Stomach smooth muscle (tissue), 2 donors: Measurements from ENCODE around the gene SRSF2.
"Not testable (repeated sequence)": the region's sequence is repeated elsewhere in the genome, so short reads cannot be mapped to it uniquely, and the experiment has no call there.

Experiments
- H3K27ac ChIP-seq: one replicate; pipeline ENCODE4 v1.7.0; 2013; ENCODE audit warnings: mild to moderate bottlenecking, low read length, inconsistent platforms
- H3K27me3 ChIP-seq, 2 donors: one replicate each; pipeline ENCODE4 v1.7.0; 2013; ENCODE audit warnings: low read length in 2 of 2; ENCODE audit not compliant: insufficient read depth in 2 of 2, control insufficient read depth in 1 of 2
- H3K36me3 ChIP-seq, 2 donors: one replicate each; pipeline ENCODE4 v1.7.0; 2013; ENCODE audit warnings: low read length in 2 of 2; ENCODE audit not compliant: control insufficient read depth in 2 of 2, insufficient read depth in 2 of 2
- H3K4me1 ChIP-seq: one replicate; pipeline ENCODE4 v1.7.0; 2013; ENCODE audit warnings: low read length; ENCODE audit not compliant: control insufficient read depth, insufficient read depth
- H3K4me3 ChIP-seq, 2 donors: one replicate each; pipeline ENCODE4 v1.7.0; 2013; ENCODE audit warnings: low read length in 2 of 2
- H3K9ac ChIP-seq, 2 donors: one replicate each; pipeline ENCODE4 v1.7.0; 2013; ENCODE audit warnings: low read length in 2 of 2, mild to moderate bottlenecking in 1 of 2
- H3K9me3 ChIP-seq, 2 donors: one replicate each; pipeline ENCODE4 v1.7.0; 2013; ENCODE audit warnings: low read length in 2 of 2; ENCODE audit not compliant: control insufficient read depth in 2 of 2
- donor health status: healthy.
- donor health status: Pancreatic carcinoma.

The SRSF2 gene

GRCh38 chr17:76710863-76711611 is 26.1 kb downstream of the SRSF2 start, which contains the start of gene MXRA7:
MXRA7 (minus strand) TSS chr17:76710965; CDS start chr17:76710946, 19 bp downstream.
- Histone ChIP-seq H3K9ac (peak within 1 kb of the TSS; percentile 92 to 98), H3K27me3 (no peaks in the 10 kb centered on the region), H3K27ac (peak within 1 kb of the TSS; percentile 99), H3K9me3 (no peaks in the 10 kb centered on the region), H3K36me3 (peaks cover 21 to 26% of the 10 kb centered on the region in 2 donors), H3K4me1 (peaks cover 69% of the 10 kb centered on the region), H3K4me3 (peak within 1 kb of the TSS; percentile 84)

GRCh38 chr17:76709951-76710862 is 26.9 kb downstream of the SRSF2 start:
- peak overlapping the region; percentile 92 to 98 for H3K9ac ChIP-seq
- peak overlapping the region; percentile 84 for H3K4me3 ChIP-seq
- H3K27ac ChIP-seq, result peak overlapping the region; percentile 99
- H3K9me3 ChIP-seq, H3K27me3 ChIP-seq: not testable (repeated sequence)
- H3K4me1 ChIP-seq, result peaks cover 70% of the 10 kb centered on the region
- peaks cover 14 to 18% of the 10 kb centered on the region in 2 donors for H3K36me3 ChIP-seq

- no peaks in the 10 kb centered on the region for H3K27me3 ChIP-seq
These were observed 27.8 kb downstream of the SRSF2 start for GRCh38 chr17:76709077-76709950.

GRCh38 chr17:76707985-76708807 is 28.9 kb downstream of the SRSF2 start:
- H3K27ac ChIP-seq, result peak overlapping the region; percentile 99
- H3K9ac ChIP-seq, result peak overlapping the region; percentile 86 to 92
- peak overlapping the region; percentile 45 to 84 for H3K4me3 ChIP-seq
- H3K9me3 ChIP-seq, result no peaks in the 10 kb centered on the region
- H3K27me3 ChIP-seq, result no peaks in the 10 kb centered on the region
- peaks cover 70% of the 10 kb centered on the region for H3K4me1 ChIP-seq
- H3K36me3 ChIP-seq, result peaks cover 4% of the 10 kb centered on the region in 2 donors

More at GRCh38 chr17:76709077-76709950, 27.8 kb downstream of the SRSF2 start:
- Histone ChIP-seq H3K36me3 (peaks cover 12 to 14% of the 10 kb centered on the region in 2 donors), H3K4me1 (peaks cover 69% of the 10 kb centered on the region), H3K27ac (peak overlapping the region; percentile 99), H3K9ac (peak overlapping the region; percentile 92 to 98), H3K9me3 (no peaks in the 10 kb centered on the region), H3K4me3 (peak overlapping the region; percentile 84)

GRCh38 chr17:76706817-76707216 is 30.3 kb downstream of the SRSF2 start:
- H3K27ac ChIP-seq, result peak overlapping the region; percentile 99
- peaks cover 72% of the 10 kb centered on the region for H3K4me1 ChIP-seq
- no peak overlapping the region for H3K4me3 ChIP-seq

GRCh38 chr17:76704805-76705204 is 32.3 kb downstream of the SRSF2 start:
- H3K36me3 ChIP-seq, result no peaks in the 10 kb centered on the region
- H3K27me3 ChIP-seq, result no peaks in the 10 kb centered on the region
- H3K4me3 ChIP-seq, result peak overlapping the region in 1 of 2 donors; percentile 22
- H3K4me1 ChIP-seq, result peaks cover 80% of the 10 kb centered on the region
- H3K27ac ChIP-seq, result peak overlapping the region; percentile 99
- no peak overlapping the region for H3K9ac ChIP-seq
- H3K9me3 ChIP-seq, result no peaks in the 10 kb centered on the region

More at GRCh38 chr17:76706817-76707216, 30.3 kb downstream of the SRSF2 start:
- Histone ChIP-seq H3K36me3 (no peaks in the 10 kb centered on the region), H3K9me3 (no peaks in the 10 kb centered on the region), H3K9ac (no peak overlapping the region), H3K27me3 (no peaks in the 10 kb centered on the region)

GRCh38 chr17:76702941-76703637 is 34.0 kb downstream of the SRSF2 start:
- peaks cover 82% of the 10 kb centered on the region for H3K4me1 ChIP-seq
- no peaks in the 10 kb centered on the region for H3K27me3 ChIP-seq
- H3K36me3 ChIP-seq, result no peaks in the 10 kb centered on the region
- H3K4me3 ChIP-seq, result no peak overlapping the region
- no peaks in the 10 kb centered on the region for H3K9me3 ChIP-seq
- H3K27ac ChIP-seq, result peak overlapping the region; percentile 31
- no peak overlapping the region for H3K9ac ChIP-seq

GRCh38 chr17:76702076-76702475 is 35.1 kb downstream of the SRSF2 start:
- H3K9ac ChIP-seq, result peak overlapping the region in 1 of 2 donors; percentile 88
- H3K4me1 ChIP-seq, result peaks cover 82% of the 10 kb centered on the region
- no peaks in the 10 kb centered on the region for H3K9me3 ChIP-seq
- H3K4me3 ChIP-seq, result no peak overlapping the region
- peak overlapping the region; percentile 97 for H3K27ac ChIP-seq
- H3K36me3 ChIP-seq, result no peaks in the 10 kb centered on the region
- H3K27me3 ChIP-seq, result no peaks in the 10 kb centered on the region

- Histone ChIP-seq H3K4me3 (peak overlapping the region; percentile 63 to 71), H3K27me3 (no peaks in the 10 kb centered on the region), H3K27ac (peak overlapping the region; percentile 97), H3K9me3 (no peaks in the 10 kb centered on the region), H3K36me3 (no peaks in the 10 kb centered on the region), H3K9ac (peak overlapping the region; percentile 73 to 88), H3K4me1 (peaks cover 83% of the 10 kb centered on the region)
These were observed 35.6 kb downstream of the SRSF2 start for GRCh38 chr17:76701471-76701967.
